HL-60 (cell line): Measurements from ENCODE around the gene UBE2D1.

ENCODE experiments used
- CTCF ChIP-seq: IDR thresholded peaks from one replicate; pipeline ENCODE4 v1.5.1; 2011; ENCODE audit warnings: low read length, control low read depth, inconsistent platforms; ENCODE audit not compliant: insufficient read depth
- GABPA ChIP-seq: IDR thresholded peaks from 2 replicates; pipeline ENCODE4 v1.6.1; 2012; ENCODE audit warnings: low read depth
- POLR2AphosphoS5 ChIP-seq: IDR thresholded peaks from 2 replicates; pipeline ENCODE4 v1.6.1; 2012; ENCODE audit warnings: low read depth
- TF ChIP-seq, protein P1 (sequence below): IDR thresholded peaks from 2 replicates; pipeline ENCODE4 v1.6.1; 2012; ENCODE audit warnings: low read depth; ENCODE audit not compliant: insufficient replicate concordance

DNA sequence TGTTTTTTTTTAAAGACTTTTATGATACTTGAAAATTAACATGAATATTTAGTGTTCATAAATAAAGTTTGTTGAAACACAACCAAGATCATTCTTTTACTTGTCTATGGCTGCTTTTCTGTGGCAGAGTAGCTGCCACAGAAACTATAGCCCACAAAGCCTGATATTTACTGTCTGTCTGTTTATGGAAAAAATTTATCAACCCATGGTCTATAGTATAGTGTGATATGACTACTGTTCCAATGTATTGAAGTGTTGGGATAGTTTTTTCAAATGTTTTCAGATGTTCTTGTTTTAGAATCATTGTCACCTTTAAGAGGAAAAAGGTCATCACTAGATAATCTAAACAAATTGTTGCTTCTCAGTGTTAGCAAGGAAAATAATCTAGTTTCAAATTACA is 61.3 kb downstream of the UBE2D1 start:
- no peak for TF ChIP-seq CTCF
- TF ChIP-seq, protein P1, sequence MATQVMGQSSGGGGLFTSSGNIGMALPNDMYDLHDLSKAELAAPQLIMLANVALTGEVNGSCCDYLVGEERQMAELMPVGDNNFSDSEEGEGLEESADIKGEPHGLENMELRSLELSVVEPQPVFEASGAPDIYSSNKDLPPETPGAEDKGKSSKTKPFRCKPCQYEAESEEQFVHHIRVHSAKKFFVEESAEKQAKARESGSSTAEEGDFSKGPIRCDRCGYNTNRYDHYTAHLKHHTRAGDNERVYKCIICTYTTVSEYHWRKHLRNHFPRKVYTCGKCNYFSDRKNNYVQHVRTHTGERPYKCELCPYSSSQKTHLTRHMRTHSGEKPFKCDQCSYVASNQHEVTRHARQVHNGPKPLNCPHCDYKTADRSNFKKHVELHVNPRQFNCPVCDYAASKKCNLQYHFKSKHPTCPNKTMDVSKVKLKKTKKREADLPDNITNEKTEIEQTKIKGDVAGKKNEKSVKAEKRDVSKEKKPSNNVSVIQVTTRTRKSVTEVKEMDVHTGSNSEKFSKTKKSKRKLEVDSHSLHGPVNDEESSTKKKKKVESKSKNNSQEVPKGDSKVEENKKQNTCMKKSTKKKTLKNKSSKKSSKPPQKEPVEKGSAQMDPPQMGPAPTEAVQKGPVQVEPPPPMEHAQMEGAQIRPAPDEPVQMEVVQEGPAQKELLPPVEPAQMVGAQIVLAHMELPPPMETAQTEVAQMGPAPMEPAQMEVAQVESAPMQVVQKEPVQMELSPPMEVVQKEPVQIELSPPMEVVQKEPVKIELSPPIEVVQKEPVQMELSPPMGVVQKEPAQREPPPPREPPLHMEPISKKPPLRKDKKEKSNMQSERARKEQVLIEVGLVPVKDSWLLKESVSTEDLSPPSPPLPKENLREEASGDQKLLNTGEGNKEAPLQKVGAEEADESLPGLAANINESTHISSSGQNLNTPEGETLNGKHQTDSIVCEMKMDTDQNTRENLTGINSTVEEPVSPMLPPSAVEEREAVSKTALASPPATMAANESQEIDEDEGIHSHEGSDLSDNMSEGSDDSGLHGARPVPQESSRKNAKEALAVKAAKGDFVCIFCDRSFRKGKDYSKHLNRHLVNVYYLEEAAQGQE = no peak
- no peak for TF ChIP-seq POLR2AphosphoS5
- no peak for TF ChIP-seq GABPA
